ENCODE measurements around the gene KCNMA1. TPM values are rescaled to one million over a fixed set of nuclear protein-coding genes. Genes with fewer than 3 reads are reported as not detected.

The KCNMA1 gene
- total RNA-seq, 1 experiment from 2014 or later, result 0.45 TPM

DNA sequence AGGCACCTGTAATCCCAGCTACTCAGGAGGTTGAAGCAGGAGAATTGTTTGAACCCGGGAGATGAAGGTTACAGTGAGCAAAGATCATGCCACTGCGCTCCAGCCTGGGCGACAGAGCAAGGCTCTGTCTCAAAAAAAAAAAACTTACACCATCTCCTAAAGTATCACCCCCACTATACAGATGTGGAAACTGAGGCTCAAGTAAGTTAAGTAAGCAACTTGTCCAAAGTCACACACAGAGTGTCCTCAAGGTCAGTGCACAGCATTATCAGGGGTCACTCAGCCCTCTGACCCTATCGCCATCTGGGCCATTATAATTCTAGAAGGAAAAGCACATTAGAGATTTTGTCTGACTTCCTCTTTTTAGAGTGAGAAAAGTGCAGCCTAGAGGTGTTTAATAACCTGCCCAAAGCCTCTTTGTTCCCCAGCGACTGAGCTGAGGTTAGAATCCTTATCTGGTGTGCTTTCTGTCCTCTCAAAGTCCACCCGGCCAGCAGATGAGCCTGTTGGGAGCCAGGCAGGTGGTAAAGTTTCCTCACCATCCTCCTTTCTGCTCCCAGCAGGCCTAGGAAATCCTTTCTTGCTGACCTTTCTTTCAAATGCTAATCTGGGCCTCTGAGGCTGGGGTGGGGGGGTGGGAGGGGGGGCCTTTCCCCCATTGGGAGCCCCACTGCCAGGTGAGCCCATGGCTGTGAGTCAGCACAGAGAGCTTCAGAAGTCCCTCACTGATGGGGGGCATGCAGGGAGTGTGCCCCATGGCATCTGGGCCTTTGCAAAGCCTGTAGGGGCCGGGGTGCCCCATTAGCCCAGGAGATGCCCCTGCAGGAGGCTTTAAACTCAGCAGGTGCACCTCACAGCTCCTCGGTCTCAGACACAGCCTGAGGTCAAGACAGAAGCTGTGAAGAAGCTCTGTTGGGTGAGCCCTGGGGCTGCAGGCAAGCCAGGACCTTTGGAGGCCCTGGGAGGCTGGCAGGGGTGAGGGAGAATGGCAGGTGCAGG, 12.0 kb upstream of the KCNMA1 start:
- H3K27ac Mint-ChIP-seq (ENCODE audit: unreplicated experiment), result no peak overlapping the region
- CTCF ChIA-PET, result interaction anchor here (0.6 to 1.9 kb wide), 3 partner anchors 62 to 244 kb away, joined by 4 read pairs; no protein-coding TSS in a partner anchor
- BruUV-seq (replicated peaks), result no TSS peak

GRCh38 chr10:77648472-77648871, 10.9 kb upstream of the KCNMA1 start:
- Mint-ChIP-seq H3K27me3 (ENCODE audit: unreplicated experiment) (no peaks in the 10 kb centered on the region), H3K9me3 (ENCODE audit: low read depth, unreplicated experiment) (peaks cover 5% of the 10 kb centered on the region), H3K4me3 (ENCODE audit: low read depth, unreplicated experiment) (no peak overlapping the region), H3K27ac (ENCODE audit: unreplicated experiment) (peak overlapping the region; percentile 33), H3K4me1 (ENCODE audit: low read depth, unreplicated experiment) (peaks cover 13% of the 10 kb centered on the region), H3K36me3 (ENCODE audit: insufficient read depth, unreplicated experiment) (no peaks in the 10 kb centered on the region)
- intact Hi-C loops (cut with micrococcal nuclease; ENCODE audit: unreplicated experiment), result no loop called here
- DNase-seq, result peak; percentile 57
- CTCF ChIA-PET, result interaction anchor here (1.9 kb wide), 1 partner anchor 63 kb away, joined by 4 read pairs; no protein-coding TSS in a partner anchor
- no peak for TF ChIP-seq CTCF (IDR thresholded peaks at IDR 0.05; ENCODE audit: unreplicated experiment)
- BruUV-seq (replicated peaks), result no TSS peak

More for the DNA sequence above, 12.0 kb upstream of the KCNMA1 start:
- intact Hi-C loops (cut with micrococcal nuclease; ENCODE audit: unreplicated experiment), result no loop called here
- no peak for TF ChIP-seq CTCF (IDR thresholded peaks at IDR 0.05; ENCODE audit: unreplicated experiment)
- peaks cover 13% of the 10 kb centered on the region for H3K4me1 Mint-ChIP-seq (ENCODE audit: low read depth, unreplicated experiment)
- H3K4me3 Mint-ChIP-seq (ENCODE audit: low read depth, unreplicated experiment), result no peak overlapping the region
- H3K27me3 Mint-ChIP-seq (ENCODE audit: unreplicated experiment), result no peaks in the 10 kb centered on the region
- DNase-seq, result no peak
- H3K9me3 Mint-ChIP-seq (ENCODE audit: low read depth, unreplicated experiment), result peaks cover 5% of the 10 kb centered on the region
- H3K36me3 Mint-ChIP-seq (ENCODE audit: insufficient read depth, unreplicated experiment), result no peaks in the 10 kb centered on the region

DNA sequence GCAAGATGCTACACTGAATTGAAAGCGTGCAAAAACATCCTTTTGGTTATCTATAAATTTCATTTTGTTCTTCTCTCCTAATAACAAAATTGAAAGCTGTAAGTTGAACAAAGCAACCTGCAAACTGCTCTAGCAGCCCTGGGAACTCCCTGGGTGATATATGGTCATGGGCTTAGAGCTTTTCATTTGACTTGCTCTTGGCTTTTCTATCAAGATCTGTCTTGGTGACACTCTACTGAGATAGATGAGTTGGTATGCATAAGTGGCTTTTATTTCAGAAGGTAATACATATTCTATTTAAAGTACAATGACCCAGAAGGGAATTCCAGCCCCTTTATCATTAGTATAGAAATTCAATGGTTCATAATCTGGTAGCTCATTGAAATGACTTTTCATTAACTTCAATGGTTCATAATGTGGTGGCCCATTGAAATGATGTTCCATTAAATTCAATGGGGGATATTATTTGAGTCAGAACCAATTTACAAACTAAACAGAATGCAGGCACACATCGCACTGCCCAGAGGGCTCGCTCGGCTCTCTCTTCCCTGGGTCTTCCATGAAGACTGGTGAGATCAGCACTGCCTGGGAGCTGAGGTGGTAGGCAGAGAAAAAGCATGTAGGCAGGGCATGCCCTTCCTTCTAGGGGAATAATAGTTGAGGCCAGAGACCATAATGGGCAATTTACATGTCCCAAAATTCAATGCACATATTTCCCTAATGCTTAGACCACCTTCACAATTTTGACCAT, 10.1 kb upstream of the KCNMA1 start:
- CTCF ChIA-PET, result interaction anchor here (1.0 to 1.9 kb wide), 4 partner anchors 12 to 484 kb away, joined by 3 to 5 read pairs (median 4); no protein-coding TSS in a partner anchor
- Mint-ChIP-seq H3K9me3 (ENCODE audit: low read depth, unreplicated experiment) (no peaks in the 10 kb centered on the region), H3K36me3 (ENCODE audit: insufficient read depth, unreplicated experiment) (no peaks in the 10 kb centered on the region), H3K4me3 (ENCODE audit: low read depth, unreplicated experiment) (no peak overlapping the region), H3K27ac (ENCODE audit: unreplicated experiment) (peak overlapping the region; percentile 33), H3K27me3 (ENCODE audit: unreplicated experiment) (no peaks in the 10 kb centered on the region), H3K4me1 (ENCODE audit: low read depth, unreplicated experiment) (peaks cover 13% of the 10 kb centered on the region)
- DNase-seq, result no peak
- TF ChIP-seq CTCF (IDR thresholded peaks at IDR 0.05; ENCODE audit: unreplicated experiment), result no peak
- no TSS peak for BruUV-seq (replicated peaks)
- intact Hi-C loops (cut with micrococcal nuclease; ENCODE audit: unreplicated experiment), result no loop called here

DNA sequence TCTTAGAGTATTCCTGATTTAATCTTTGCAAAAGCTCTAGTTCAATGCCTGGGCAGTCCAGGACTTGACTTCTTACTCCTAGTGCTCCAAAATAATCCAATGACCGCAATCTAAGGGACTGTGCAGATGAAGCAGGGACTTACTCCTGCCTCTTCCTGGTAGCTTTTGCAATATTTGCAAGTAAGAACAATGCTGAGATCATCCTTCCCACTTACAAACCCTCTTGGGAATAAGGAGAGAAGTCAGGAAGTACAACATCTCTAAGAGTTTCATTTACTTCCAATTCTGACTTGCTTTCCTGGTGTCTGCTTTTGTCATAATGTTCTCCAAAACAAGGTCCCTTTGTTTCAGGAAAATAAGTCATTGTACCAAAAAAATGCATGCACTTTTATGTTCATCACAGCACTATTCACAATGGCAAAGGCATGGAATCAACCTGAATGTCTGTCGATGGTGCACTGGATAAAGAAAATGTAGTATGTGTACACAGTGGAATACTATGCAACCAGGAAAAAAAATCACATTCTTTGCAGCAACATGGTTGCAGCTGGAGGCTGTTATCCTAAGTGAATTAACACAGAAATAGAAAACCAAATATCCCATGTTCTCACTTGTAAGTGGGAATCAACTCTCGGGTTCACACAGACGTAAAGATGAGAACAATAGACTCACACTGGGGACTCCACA, 7.1 kb upstream of the KCNMA1 start:
- DNase-seq, result no peak
- Mint-ChIP-seq H3K9me3 (ENCODE audit: low read depth, unreplicated experiment) (no peaks in the 10 kb centered on the region), H3K36me3 (ENCODE audit: insufficient read depth, unreplicated experiment) (no peaks in the 10 kb centered on the region), H3K4me1 (ENCODE audit: low read depth, unreplicated experiment) (peaks cover 13% of the 10 kb centered on the region), H3K4me3 (ENCODE audit: low read depth, unreplicated experiment) (no peak overlapping the region), H3K27me3 (ENCODE audit: unreplicated experiment) (peaks cover 19% of the 10 kb centered on the region), H3K27ac (ENCODE audit: unreplicated experiment) (no peak overlapping the region)
- intact Hi-C loops (cut with micrococcal nuclease; ENCODE audit: unreplicated experiment), result loop anchor here (1.0 to 5.0 kb wide), 7 partner anchors 68 to 480 kb away; no protein-coding TSS in a partner anchor
- no TSS peak for BruUV-seq (replicated peaks)
- no peak for TF ChIP-seq CTCF (IDR thresholded peaks at IDR 0.05; ENCODE audit: unreplicated experiment)
- CTCF ChIA-PET, result interaction anchor here (2.2 to 2.7 kb wide), 2 partner anchors 470 to 479 kb away, joined by 14 to 16 read pairs; no protein-coding TSS in a partner anchor
